OCI-LY7 (cell line): ENCODE measurements around the gene TMCC2. TPM values are rescaled to one million over a fixed set of nuclear protein-coding genes. Genes with fewer than 3 reads are reported as not detected.
"Not testable (repeated sequence)": the region's sequence is repeated elsewhere in the genome, so short reads cannot be mapped to it uniquely, and the experiment has no call there.

Source experiments
- BruUV-seq: library from RNA; stranded (reverse); fragments of 400-500 nt; replicated peaks from 2 replicates; lab custom pipeline; 2021; lab: Mats Ljungman, UMichigan
- CTCF ChIA-PET: fragments of 300-600 bp; sonication (Branson Sonifier 250); formaldehyde crosslinking; loops from one replicate; lab custom pipeline; 2022; ENCODE audit warnings: antibody characterized with exemption; ENCODE audit not compliant: unreplicated experiment; lab: Charles Lee
- POLR2A ChIA-PET: fragments of 300-600 bp; sonication (Branson Sonifier 250); formaldehyde crosslinking; loops from one replicate; lab custom pipeline; 2022; ENCODE audit warnings: antibody characterized with exemption; lab: Charles Lee
- DNase-seq: peaks from one replicate; pipeline ENCODE4 v3.0.0-alpha.2; 2015; ENCODE audit warnings: low spot score
- H2AFZ ChIP-seq: fragments of 200-600 bp; sonication (generic), shearing (Covaris generic); 2 replicates; pipeline ENCODE4 v1.6.1; 2014; ENCODE audit warnings: mild to moderate bottlenecking, antibody characterized with exemption, low read length, moderate library complexity
- H3K27ac ChIP-seq: fragments of 200-600 bp; sonication (generic); 2 replicates; pipeline ENCODE4 v1.5.1; 2014; ENCODE audit warnings: mixed run types, low read depth, mild to moderate bottlenecking, moderate library complexity, low read length, inconsistent platforms; ENCODE audit not compliant: poor library complexity, severe bottlenecking
- H3K36me3 ChIP-seq: fragments of 200-600 bp; sonication (generic); 2 replicates; pipeline ENCODE4 v1.6.1; 2014; ENCODE audit warnings: mild to moderate bottlenecking, antibody characterized with exemption, low read length, moderate library complexity, mixed read lengths; ENCODE audit not compliant: insufficient read depth
- H3K4me1 ChIP-seq: fragments of 200-600 bp; sonication (generic); 2 replicates; pipeline ENCODE4 v1.5.1; 2014; ENCODE audit warnings: mild to moderate bottlenecking, low read length; ENCODE audit not compliant: insufficient read depth, poor library complexity, severe bottlenecking
- H3K4me2 ChIP-seq: fragments of 200-600 bp; sonication (generic); 2 replicates; pipeline ENCODE4 v1.6.1; 2014; ENCODE audit warnings: mild to moderate bottlenecking, low read length
- H3K4me3 ChIP-seq: fragments of 200-600 bp; sonication (generic); 2 replicates; pipeline ENCODE4 v1.5.1; 2014; ENCODE audit warnings: mild to moderate bottlenecking, low read depth, low read length; ENCODE audit not compliant: poor library complexity, severe bottlenecking
- H3K79me2 ChIP-seq: fragments of 200-600 bp; sonication (generic); 2 replicates; pipeline ENCODE4 v1.6.1; 2016; ENCODE audit warnings: low read depth, mild to moderate bottlenecking, low read length, moderate library complexity, mixed read lengths; ENCODE audit not compliant: insufficient read depth
- H3K9me2 ChIP-seq: fragments of 200-600 bp; sonication (generic); 2 replicates; pipeline ENCODE4 v1.6.1; 2016; ENCODE audit warnings: mild to moderate bottlenecking, low read length, mixed read lengths; ENCODE audit not compliant: insufficient read depth
- H3K9me3 ChIP-seq: fragments of 200-600 bp; sonication (generic); 2 replicates; pipeline ENCODE4 v1.6.1; 2014; ENCODE audit warnings: mild to moderate bottlenecking, mixed run types, low read length, mixed read lengths
- H4K20me1 ChIP-seq: fragments of 200-600 bp; sonication (generic); 2 replicates; pipeline ENCODE4 v1.6.1; 2014; ENCODE audit warnings: mild to moderate bottlenecking, antibody characterized with exemption, low read length, moderate library complexity, mixed read lengths; ENCODE audit not compliant: insufficient read depth
- CTCF ChIP-seq: fragments of 200-600 bp; sonication (generic); conservative IDR thresholded peaks from 2 replicates; pipeline ENCODE4 v1.5.1; 2014; ENCODE audit warnings: mild to moderate bottlenecking, antibody characterized with exemption, low read length, moderate library complexity, mixed read lengths
- EZH2phosphoT487 ChIP-seq: fragments of 200-600 bp; sonication (generic); IDR thresholded peaks from 2 replicates; pipeline ENCODE4 v1.6.1; 2018; ENCODE audit warnings: low read depth, borderline replicate concordance, mild to moderate bottlenecking, mixed run types, antibody characterized with exemption, low read length, moderate library complexity, mixed read lengths
- intact Hi-C: fragments of 100-400 bp; cut with micrococcal nuclease; formaldehyde crosslinking; loops from one replicate; pipeline ENCODE4 v1.10.0; 2022; ENCODE audit not compliant: unreplicated experiment
- total RNA-seq, 2 experiments: library from RNA; depleted of rRNA in 1 of 2; stranded (reverse); fragments of >200 nt in 1 of 2; shearing (Covaris generic) in 1 of 2; gene quantifications; 2 replicates each; pipeline ENCODE4 v1.2.3, GENCODE V29; 2014 to 2022

Gene TMCC2
- total RNA-seq, 2 experiments from 2014 or later = 5.2 to 7.8 TPM

- DNase-seq = no peak
- H3K4me1 ChIP-seq = peaks cover 18% of the 10 kb centered on the region
- ChIA-PET POLR2A (no interaction called here), CTCF (no interaction called here)
- H3K27ac ChIP-seq = no peak overlapping the region
- no peaks in the 10 kb centered on the region for H3K36me3 ChIP-seq
- no peak overlapping the region for H3K4me3 ChIP-seq
- no peak for TF ChIP-seq CTCF
- TF ChIP-seq EZH2phosphoT487 = no peak
- intact Hi-C loops = no loop called here
- H3K9me2 ChIP-seq = no peaks in the 10 kb centered on the region
- H3K9me3 ChIP-seq = no peaks in the 10 kb centered on the region
- no peaks in the 10 kb centered on the region for H3K79me2 ChIP-seq
- H4K20me1 ChIP-seq = no peaks in the 10 kb centered on the region
- no peak overlapping the region for H3K4me2 ChIP-seq
- no TSS peak for BruUV-seq
- H2AFZ ChIP-seq = no peak overlapping the region
These were observed 4.5 kb downstream of the TMCC2 start for GRCh38 chr1:205232127-205232820.

DNA sequence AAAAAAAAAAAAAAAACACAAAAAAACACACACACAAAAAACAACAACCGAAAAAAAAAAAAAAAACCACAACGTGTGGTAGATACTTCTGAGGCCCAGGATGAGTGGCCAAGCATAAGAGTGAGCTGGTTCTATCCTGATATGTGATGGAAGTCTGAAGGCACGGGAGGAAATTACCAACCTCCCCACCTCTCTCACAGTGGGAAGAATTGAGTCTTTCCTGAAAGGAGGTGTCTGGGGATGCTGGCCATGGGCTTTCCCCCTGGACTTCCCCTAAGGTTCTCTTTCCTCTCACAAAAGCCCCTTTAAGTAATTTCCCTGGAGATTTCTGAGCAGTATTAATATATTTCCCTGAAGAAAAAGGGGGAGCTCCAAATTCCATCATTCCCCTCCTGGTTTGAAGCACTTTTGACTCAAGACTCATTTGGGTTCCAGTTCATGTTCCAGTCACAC lies 5.2 kb downstream of the TMCC2 start:
- no peaks in the 10 kb centered on the region for H3K79me2 ChIP-seq
- H3K4me3 ChIP-seq = no peak overlapping the region
- BruUV-seq = no TSS peak
- no peak for DNase-seq
- no peaks in the 10 kb centered on the region for H4K20me1 ChIP-seq
- peaks cover 16% of the 10 kb centered on the region for H3K4me1 ChIP-seq
- H3K36me3 ChIP-seq = no peaks in the 10 kb centered on the region
- TF ChIP-seq EZH2phosphoT487 (no peak), CTCF (no peak)
- H3K9me3 ChIP-seq = no peaks in the 10 kb centered on the region
- no peak overlapping the region for H2AFZ ChIP-seq
- no peaks in the 10 kb centered on the region for H3K9me2 ChIP-seq
- intact Hi-C loops = no loop called here
- POLR2A ChIA-PET = no interaction called here
- H3K4me2 ChIP-seq = no peak overlapping the region
- no peak overlapping the region for H3K27ac ChIP-seq
- CTCF ChIA-PET = no interaction called here

DNA sequence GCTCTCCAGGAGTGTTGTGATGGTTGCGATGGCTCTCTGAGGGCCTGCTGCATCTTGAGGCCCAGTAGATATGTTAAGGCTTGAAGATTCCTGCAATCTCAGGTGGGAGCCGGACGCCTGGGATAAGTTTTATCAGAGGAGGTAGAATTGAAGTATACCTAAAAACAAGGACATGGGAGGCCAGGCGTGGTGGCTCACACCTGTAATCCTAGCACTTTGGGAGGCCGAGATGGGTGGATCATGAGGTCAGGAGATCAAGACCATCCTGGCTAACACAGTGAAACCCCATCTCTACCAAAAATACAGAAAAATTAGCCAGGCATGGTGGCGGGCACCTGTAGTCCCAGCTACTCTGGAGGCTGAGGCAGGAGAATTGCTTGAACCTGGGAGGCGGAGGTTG lies 6.2 kb downstream of the TMCC2 start:
- BruUV-seq, H3K36me3 ChIP-seq, H3K9me3 ChIP-seq, H3K4me3 ChIP-seq, DNase-seq, H3K9me2 ChIP-seq, H4K20me1 ChIP-seq, H2AFZ ChIP-seq, intact Hi-C loops, H3K4me2 ChIP-seq, H3K27ac ChIP-seq, CTCF ChIA-PET, H3K79me2 ChIP-seq: not testable (repeated sequence)
- H3K4me1 ChIP-seq = peaks cover 22% of the 10 kb centered on the region
- POLR2A ChIA-PET = interaction anchor here (0.7 kb wide), 1 partner anchor 125 kb away, joined by 3 read pairs; no protein-coding TSS in a partner anchor
